Measurements from ENCODE around the gene NEU1.
A peak's percentile ranks its signal among the peaks of the same experiment; 100 is the strongest.
"Not testable (repeated sequence)": the region's sequence is repeated elsewhere in the genome, so short reads cannot be mapped to it uniquely, and the experiment has no call there.

NEU1 gene

GRCh38 chr6:31819871-31820299 is 42.7 kb downstream of the NEU1 start:
- Mint-ChIP-seq H3K27me3 (no peaks in the 10 kb centered on the region), H3K36me3 (no peaks in the 10 kb centered on the region), H3K4me3 (no peak overlapping the region), H3K4me1 (peaks cover 17% of the 10 kb centered on the region), H3K9me3 (no peaks in the 10 kb centered on the region), H3K27ac (no peak overlapping the region)
- no peak for ATAC-seq (ENCODE audit: low read depth)
- DNase-seq (ENCODE audit: low spot score in 2 of 2): no peak

DNA sequence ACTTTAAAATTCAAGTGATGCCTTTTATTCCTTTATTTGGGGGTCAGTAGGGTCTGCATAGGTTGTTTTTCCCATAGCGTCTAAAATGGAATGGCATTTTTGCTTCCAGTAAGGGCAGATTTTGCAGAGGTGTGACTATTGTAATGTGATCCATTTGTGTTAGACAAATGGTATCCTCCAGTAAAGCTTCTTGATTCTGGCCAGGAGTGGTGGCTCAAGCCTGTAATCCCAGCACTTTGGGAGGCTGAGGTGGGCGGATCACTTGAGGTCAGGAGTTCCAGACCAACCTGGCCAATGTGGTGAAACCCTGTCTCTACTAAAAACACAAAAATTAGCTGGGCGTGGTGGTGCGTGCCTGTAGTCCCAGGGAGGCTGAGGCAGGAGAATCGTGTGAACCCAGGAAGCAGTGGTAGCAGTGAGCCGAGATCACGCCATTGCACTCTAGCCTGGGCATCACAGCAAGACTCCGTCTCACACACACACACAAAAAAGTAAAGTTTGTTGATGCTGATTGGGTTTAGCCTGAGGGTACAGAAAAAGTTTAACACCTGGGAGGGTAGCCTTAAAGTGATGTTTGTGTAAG is 44.6 kb downstream of the NEU1 start:
- not testable (repeated sequence) for H3K27me3 Mint-ChIP-seq; DNase-seq (ENCODE audit: low spot score in 2 of 2); H3K36me3 Mint-ChIP-seq; H3K9me3 Mint-ChIP-seq; ATAC-seq (ENCODE audit: low read depth)
- Mint-ChIP-seq H3K4me3 (peak overlapping the region; percentile 87), H3K4me1 (peaks cover 23% of the 10 kb centered on the region), H3K27ac (peak overlapping the region; percentile 67)

GRCh38 chr6:31817133-31817928 is 45.3 kb downstream of the NEU1 start:
- H3K4me3 Mint-ChIP-seq: peak overlapping the region; percentile 87

GRCh38 chr6:31815025-31815838 is 47.4 kb downstream of the NEU1 start, which contains the start of the genes HSPA1A and HSPA1L:
HSPA1A (plus strand) TSS chr6:31815543; CDS start chr6:31815757, 214 bp downstream.
HSPA1L (minus strand) TSS chr6:31815283; CDS start chr6:31811972, 3,311 bp downstream.
- Mint-ChIP-seq H3K4me3 (peak within 1 kb of the TSS; percentile 97), H3K4me1 (peaks cover 19% of the 10 kb centered on the region), H3K27ac (peak within 1 kb of the TSS; percentile 90), H3K27me3 (no peaks in the 10 kb centered on the region), H3K36me3 (peaks cover 3% of the 10 kb centered on the region), H3K9me3 (no peaks in the 10 kb centered on the region)
- DNase-seq (ENCODE audit: low spot score in 2 of 2): peak in 1 of 2 donors; percentile 53
- peak; percentile 14 for ATAC-seq (ENCODE audit: low read depth)

More at GRCh38 chr6:31817133-31817928, 45.3 kb downstream of the NEU1 start:
- Mint-ChIP-seq H3K27ac (peak overlapping the region; percentile 67), H3K4me1 (peaks cover 26% of the 10 kb centered on the region)
- not testable (repeated sequence) for H3K36me3 Mint-ChIP-seq; H3K9me3 Mint-ChIP-seq; DNase-seq (ENCODE audit: low spot score in 2 of 2); H3K27me3 Mint-ChIP-seq
- ATAC-seq (ENCODE audit: low read depth): peak; percentile 23

GRCh38 chr6:31814677-31815024 is 48.0 kb downstream of the NEU1 start:
- peak; percentile 74 for ATAC-seq (ENCODE audit: low read depth)
- peaks cover 3% of the 10 kb centered on the region for H3K36me3 Mint-ChIP-seq
- H3K4me3 Mint-ChIP-seq: peak overlapping the region; percentile 97
- H3K4me1 Mint-ChIP-seq: peaks cover 17% of the 10 kb centered on the region
- DNase-seq (ENCODE audit: low spot score in 2 of 2): peak in 1 of 2 donors; percentile 39
- no peaks in the 10 kb centered on the region for H3K27me3 Mint-ChIP-seq
- H3K9me3 Mint-ChIP-seq: no peaks in the 10 kb centered on the region
- peak overlapping the region; percentile 90 for H3K27ac Mint-ChIP-seq

DNA sequence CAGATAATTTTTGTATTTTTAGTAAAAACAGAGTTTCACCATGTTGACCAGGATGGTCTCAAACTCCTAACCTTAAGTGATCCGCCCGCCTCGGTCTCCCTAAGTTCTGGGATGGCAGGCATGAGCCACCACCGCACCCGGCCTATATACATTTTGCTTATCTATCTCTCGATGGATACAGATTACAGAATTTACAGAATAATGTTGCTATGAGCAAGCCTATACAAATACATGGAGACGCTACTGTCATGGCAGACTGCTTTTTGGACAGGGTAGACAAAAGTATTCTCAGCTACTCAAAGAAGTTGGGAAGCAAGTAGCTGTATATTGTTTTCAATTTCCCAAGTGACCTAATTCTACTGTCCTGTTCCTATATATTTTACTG is 49.2 kb downstream of the NEU1 start:
- no peaks in the 10 kb centered on the region for H3K27me3 Mint-ChIP-seq
- H3K9me3 Mint-ChIP-seq: no peaks in the 10 kb centered on the region
- ATAC-seq (ENCODE audit: low read depth): no peak
- no peak for DNase-seq (ENCODE audit: low spot score in 2 of 2)
- H3K4me3 Mint-ChIP-seq: no peak overlapping the region
- H3K4me1 Mint-ChIP-seq: peaks cover 17% of the 10 kb centered on the region
- peaks cover 3% of the 10 kb centered on the region for H3K36me3 Mint-ChIP-seq
- H3K27ac Mint-ChIP-seq: no peak overlapping the region

- H3K27me3 Mint-ChIP-seq: no peaks in the 10 kb centered on the region
Measured at GRCh38 chr6:31811645-31812044, 51.0 kb downstream of the NEU1 start.

DNA sequence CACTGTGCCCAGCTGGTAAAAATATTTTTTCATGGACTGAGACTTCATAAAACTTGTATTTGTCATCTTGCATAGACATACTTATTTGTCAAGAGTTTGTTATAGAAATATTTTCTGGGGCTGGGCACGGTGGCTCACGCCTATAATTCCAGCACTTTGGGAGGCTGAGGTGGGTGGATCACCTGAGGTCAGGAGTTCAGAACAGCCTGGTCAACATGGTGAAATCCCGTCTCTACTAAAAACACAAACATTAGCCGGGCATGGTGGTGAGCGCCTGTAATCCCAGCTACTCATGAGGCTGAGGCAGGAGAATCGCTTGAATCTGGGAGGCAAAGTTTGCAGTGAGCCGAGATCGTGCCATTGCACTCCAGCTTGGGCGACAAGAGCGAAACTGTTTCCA is 54.0 kb downstream of the NEU1 start:
- ATAC-seq (ENCODE audit: low read depth); DNase-seq (ENCODE audit: low spot score in 2 of 2); H3K9me3 Mint-ChIP-seq; H3K27ac Mint-ChIP-seq; H3K4me3 Mint-ChIP-seq; H3K36me3 Mint-ChIP-seq; H3K27me3 Mint-ChIP-seq: not testable (repeated sequence)
- H3K4me1 Mint-ChIP-seq: peaks cover 16% of the 10 kb centered on the region

More at GRCh38 chr6:31811645-31812044, 51.0 kb downstream of the NEU1 start:
- Mint-ChIP-seq H3K4me3 (no peak overlapping the region), H3K27ac (no peak overlapping the region), H3K9me3 (no peaks in the 10 kb centered on the region), H3K4me1 (peaks cover 13% of the 10 kb centered on the region), H3K36me3 (peaks cover 3% of the 10 kb centered on the region)
- DNase-seq (ENCODE audit: low spot score in 2 of 2) (no peak), ATAC-seq (ENCODE audit: low read depth) (no peak)
